ENCODE measurements around the gene EFCAB6. TPM values are rescaled to one million over a fixed set of nuclear protein-coding genes. Genes with fewer than 3 reads are reported as not detected.

EFCAB6 gene
- total RNA-seq, 2 donors from 2014 or later, result 3.3 to 10.5 TPM

DNA sequence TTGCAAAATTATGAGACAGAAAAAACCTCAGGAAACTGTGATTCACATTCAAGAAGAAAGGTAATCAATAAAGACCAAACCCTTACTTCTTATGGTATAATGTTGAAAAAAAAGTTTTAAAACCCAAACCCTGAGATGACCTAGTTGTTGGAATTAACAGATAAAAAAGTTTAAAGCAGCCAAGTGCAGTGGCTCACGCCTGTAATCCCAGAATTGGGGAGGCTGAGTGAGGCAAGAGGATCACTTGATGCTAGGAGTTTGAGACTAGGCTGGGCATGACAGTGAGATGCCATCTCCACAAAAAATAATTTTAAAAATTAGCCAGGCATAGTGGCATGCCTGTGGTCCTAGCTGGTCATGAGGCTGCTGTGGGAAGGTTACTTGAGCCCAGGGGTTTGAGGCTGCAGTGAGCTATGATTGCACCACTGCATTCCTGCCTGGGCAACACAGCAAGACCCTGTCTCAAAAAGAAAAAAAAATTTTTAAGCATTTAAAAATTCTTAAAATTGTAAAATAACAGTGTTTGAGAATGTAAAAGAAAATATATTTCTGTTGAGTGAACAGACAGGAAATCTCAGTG is 85.1 kb downstream of the EFCAB6 start:
- TF ChIP-seq POLR2AphosphoS5 (IDR thresholded peaks at IDR 0.05) (no peak), POLR2A (IDR thresholded peaks at IDR 0.05) (no peak)
- TF ChIP-seq, protein P1, sequence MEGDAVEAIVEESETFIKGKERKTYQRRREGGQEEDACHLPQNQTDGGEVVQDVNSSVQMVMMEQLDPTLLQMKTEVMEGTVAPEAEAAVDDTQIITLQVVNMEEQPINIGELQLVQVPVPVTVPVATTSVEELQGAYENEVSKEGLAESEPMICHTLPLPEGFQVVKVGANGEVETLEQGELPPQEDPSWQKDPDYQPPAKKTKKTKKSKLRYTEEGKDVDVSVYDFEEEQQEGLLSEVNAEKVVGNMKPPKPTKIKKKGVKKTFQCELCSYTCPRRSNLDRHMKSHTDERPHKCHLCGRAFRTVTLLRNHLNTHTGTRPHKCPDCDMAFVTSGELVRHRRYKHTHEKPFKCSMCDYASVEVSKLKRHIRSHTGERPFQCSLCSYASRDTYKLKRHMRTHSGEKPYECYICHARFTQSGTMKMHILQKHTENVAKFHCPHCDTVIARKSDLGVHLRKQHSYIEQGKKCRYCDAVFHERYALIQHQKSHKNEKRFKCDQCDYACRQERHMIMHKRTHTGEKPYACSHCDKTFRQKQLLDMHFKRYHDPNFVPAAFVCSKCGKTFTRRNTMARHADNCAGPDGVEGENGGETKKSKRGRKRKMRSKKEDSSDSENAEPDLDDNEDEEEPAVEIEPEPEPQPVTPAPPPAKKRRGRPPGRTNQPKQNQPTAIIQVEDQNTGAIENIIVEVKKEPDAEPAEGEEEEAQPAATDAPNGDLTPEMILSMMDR (IDR thresholded peaks at IDR 0.05), result no peak
- no peak overlapping the region for H3K27ac ChIP-seq
- no peaks in the 10 kb centered on the region for H3K9me3 ChIP-seq
- WGBS, result 92% methylated on average over 1 of the region's 1 CpG
- H3K4me1 ChIP-seq (replicated peaks), result no peaks in the 10 kb centered on the region
- H3K27me3 ChIP-seq (replicated peaks; ENCODE audit: insufficient read depth), result no peaks in the 10 kb centered on the region
- intact Hi-C loops (cut with DNase I), result no loop called here
- H3K4me3 ChIP-seq, result no peak overlapping the region
- no peaks in the 10 kb centered on the region for H3K36me3 ChIP-seq
- no peak for DNase-seq (ENCODE audit: low spot score)

DNA sequence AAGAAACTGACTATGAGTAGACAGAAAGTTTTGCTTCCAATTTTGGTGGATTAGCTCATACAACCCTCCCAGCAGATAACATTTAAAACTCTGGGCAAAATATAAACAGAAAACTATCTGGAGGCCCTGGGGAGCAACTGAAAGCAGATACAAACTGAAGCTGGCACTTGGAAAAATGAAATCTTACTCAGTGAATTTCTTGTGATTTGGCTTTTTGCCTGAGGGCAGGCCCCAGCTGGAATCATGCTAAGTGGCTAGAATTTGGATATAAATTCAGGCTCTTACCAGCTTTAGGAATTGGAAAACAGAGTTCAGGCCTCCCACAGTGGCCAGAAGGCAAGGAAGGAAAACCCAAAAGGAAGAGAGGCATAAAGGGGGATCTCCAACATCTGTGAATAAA is 85.8 kb downstream of the EFCAB6 start:
- TF ChIP-seq POLR2AphosphoS5 (IDR thresholded peaks at IDR 0.05) (no peak), POLR2A (IDR thresholded peaks at IDR 0.05) (no peak)
- TF ChIP-seq, protein P1 (IDR thresholded peaks at IDR 0.05), result no peak
- DNase-seq (ENCODE audit: low spot score), result no peak
- no peaks in the 10 kb centered on the region for H3K27me3 ChIP-seq (replicated peaks; ENCODE audit: insufficient read depth)
- no peaks in the 10 kb centered on the region for H3K36me3 ChIP-seq
- intact Hi-C loops (cut with DNase I), result no loop called here
- H3K27ac ChIP-seq, result no peak overlapping the region
- no peak overlapping the region for H3K4me3 ChIP-seq
- no peaks in the 10 kb centered on the region for H3K4me1 ChIP-seq (replicated peaks)
- H3K9me3 ChIP-seq, result no peaks in the 10 kb centered on the region

DNA sequence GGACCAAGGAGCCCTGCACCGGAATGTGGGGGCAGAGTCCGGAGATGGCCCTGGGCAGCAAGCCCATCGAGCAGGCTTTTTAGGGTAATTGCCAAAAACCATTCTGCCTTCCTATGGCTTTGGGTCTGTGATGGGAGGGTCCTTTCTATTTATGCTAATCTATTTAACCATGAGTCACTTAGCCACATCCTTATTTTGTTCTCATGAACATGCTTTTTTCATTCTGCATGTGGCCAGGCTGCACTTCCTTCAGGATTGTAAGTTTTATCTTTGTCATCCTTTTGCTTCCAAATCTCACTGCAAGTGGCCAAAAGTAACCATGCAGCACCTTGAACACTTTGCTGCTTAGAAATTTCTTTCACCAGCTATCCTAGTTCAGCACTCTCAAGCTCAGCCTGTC is 88.3 kb downstream of the EFCAB6 start:
- WGBS, result 84% methylated on average over 3 of the region's 3 CpGs
- intact Hi-C loops (cut with DNase I), result no loop called here
- TF ChIP-seq POLR2A (IDR thresholded peaks at IDR 0.05) (no peak), POLR2AphosphoS5 (IDR thresholded peaks at IDR 0.05) (no peak)
- TF ChIP-seq, protein P1 (IDR thresholded peaks at IDR 0.05), result no peak

DNA sequence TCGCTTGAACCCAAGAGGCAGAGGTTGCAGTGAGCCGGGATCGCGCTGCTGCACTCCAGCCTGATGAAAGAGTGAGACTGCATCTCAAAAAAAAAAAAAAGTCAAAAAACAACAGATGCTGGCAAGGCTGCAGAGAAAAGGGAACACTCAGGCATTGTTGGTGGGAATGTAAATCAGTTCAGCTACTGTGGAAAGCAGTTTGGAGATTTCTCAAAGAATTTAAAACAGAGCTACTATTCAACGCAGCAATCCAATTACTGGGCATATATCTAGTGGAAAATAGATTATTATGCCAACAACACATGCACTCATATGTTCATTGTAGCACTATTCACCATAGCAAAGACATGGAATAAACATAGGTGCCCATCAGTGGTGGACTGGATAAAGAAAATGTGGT is 89.7 kb downstream of the EFCAB6 start:
- Histone ChIP-seq H3K27me3 (replicated peaks; ENCODE audit: insufficient read depth) (no peaks in the 10 kb centered on the region), H3K4me3 (no peak overlapping the region), H3K27ac (no peak overlapping the region), H3K36me3 (no peaks in the 10 kb centered on the region), H3K9me3 (no peaks in the 10 kb centered on the region), H3K4me1 (replicated peaks) (no peaks in the 10 kb centered on the region)
- TF ChIP-seq, protein P1 (IDR thresholded peaks at IDR 0.05), result no peak
- no peak for TF ChIP-seq POLR2AphosphoS5 (IDR thresholded peaks at IDR 0.05)
- TF ChIP-seq POLR2A (IDR thresholded peaks at IDR 0.05), result no peak
- DNase-seq (ENCODE audit: low spot score), result no peak
- intact Hi-C loops (cut with DNase I), result no loop called here
- WGBS, result 92% methylated on average over 5 of the region's 5 CpGs

More for the DNA sequence above, 88.3 kb downstream of the EFCAB6 start:
- Histone ChIP-seq H3K4me3 (no peak overlapping the region), H3K36me3 (no peaks in the 10 kb centered on the region), H3K4me1 (replicated peaks) (no peaks in the 10 kb centered on the region), H3K9me3 (no peaks in the 10 kb centered on the region), H3K27me3 (replicated peaks; ENCODE audit: insufficient read depth) (no peaks in the 10 kb centered on the region), H3K27ac (no peak overlapping the region)
- DNase-seq (ENCODE audit: low spot score), result no peak

DNA sequence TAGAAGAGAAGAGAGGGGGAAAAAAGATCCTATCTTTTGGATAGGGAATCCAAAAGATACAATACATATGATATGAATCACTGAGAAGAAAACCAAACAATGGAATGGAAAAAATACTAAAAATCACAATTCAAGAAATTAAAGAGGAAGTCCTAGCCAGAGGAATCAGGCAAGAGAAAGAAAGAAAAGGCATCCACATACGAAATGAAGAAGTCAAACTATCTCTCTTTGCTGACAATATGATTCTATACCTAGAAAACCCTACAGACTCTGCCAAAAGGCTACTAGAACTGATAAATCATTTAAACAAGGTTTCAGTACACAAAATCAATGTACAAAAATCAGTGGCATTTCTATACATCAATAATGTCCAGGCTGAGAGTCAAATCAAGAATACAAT is 91.4 kb downstream of the EFCAB6 start:
- H3K4me3 ChIP-seq, result no peak overlapping the region
- intact Hi-C loops (cut with DNase I), result no loop called here
- 90% methylated on average over 1 of the region's 1 CpG for WGBS
- no peaks in the 10 kb centered on the region for H3K36me3 ChIP-seq
- H3K9me3 ChIP-seq, result no peaks in the 10 kb centered on the region
- H3K27me3 ChIP-seq (replicated peaks; ENCODE audit: insufficient read depth), result no peaks in the 10 kb centered on the region
- no peak for TF ChIP-seq POLR2AphosphoS5 (IDR thresholded peaks at IDR 0.05)
- TF ChIP-seq, protein P1 (IDR thresholded peaks at IDR 0.05), result no peak
- no peak for TF ChIP-seq POLR2A (IDR thresholded peaks at IDR 0.05)
- H3K27ac ChIP-seq, result no peak overlapping the region
- H3K4me1 ChIP-seq (replicated peaks), result no peaks in the 10 kb centered on the region
- DNase-seq (ENCODE audit: low spot score), result no peak
